Activated CD4-positive, alpha-beta T cell treated with anti-CD3 and anti-CD28 coated beads, Interleukin-2, Interleukin-6, amounts not matched to agents 100 ng/mL and 50 ng/mL, durations not matched to agents 16 hours and 8 hours (primary cell): ENCODE results near the gene RHBDL1.

Experiments used
- DNase-seq: peaks from one replicate; pipeline ENCODE4 v3.0.0-alpha.2; 2020

Gene RHBDL1

DNA sequence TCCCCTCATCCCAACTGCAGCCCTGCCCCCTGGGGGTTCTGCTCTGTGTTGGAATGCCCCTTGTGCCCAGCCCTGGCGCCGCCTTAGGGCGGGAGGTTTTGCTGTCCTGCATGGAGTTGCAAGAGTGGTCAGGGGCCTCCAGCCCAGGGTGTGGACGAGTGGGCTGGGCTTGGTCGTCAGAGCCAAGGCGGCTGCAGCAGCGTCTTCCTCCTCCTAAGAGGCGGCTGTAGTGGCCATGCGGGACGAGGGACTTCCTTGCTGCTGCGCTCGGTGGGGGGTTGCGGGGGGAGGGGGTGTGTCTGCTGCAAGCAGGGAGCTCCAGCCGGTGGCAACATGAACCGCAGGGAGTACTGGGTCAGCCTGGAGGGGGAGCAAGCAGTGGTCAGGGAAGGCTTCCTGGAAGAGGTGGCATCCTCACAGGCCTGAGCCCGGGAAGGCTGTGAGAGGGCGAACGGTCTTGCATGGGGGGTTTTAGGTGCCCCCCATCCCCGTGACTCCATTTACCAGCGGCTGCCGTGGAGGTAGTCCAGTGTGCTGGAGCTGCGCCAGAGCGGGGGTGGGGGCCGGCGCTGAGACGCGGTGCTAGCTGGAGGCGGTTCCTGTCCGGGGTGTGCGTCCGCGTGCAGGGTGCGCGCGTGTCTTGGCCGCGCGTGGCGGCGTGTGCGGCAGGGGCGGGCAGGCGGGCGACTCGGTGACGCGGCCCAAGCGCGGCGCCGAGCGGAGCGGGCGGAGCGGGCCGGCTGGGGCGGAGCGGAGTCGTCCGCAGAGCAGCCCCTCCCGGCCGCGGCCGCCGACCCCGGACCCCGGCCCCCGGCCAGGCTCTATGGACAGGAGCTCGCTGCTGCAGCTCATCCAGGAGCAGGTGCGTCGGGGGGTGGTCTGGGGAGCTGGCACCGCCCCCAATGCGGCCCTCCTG lies at the start of gene RHBDL1:
Gene RHBDL1 (plus strand): TSS at position 704 of the 916 bp plus-strand sequence. CDS start 120 bp downstream, at position 824.
- peak; percentile 28 for DNase-seq

DNA sequence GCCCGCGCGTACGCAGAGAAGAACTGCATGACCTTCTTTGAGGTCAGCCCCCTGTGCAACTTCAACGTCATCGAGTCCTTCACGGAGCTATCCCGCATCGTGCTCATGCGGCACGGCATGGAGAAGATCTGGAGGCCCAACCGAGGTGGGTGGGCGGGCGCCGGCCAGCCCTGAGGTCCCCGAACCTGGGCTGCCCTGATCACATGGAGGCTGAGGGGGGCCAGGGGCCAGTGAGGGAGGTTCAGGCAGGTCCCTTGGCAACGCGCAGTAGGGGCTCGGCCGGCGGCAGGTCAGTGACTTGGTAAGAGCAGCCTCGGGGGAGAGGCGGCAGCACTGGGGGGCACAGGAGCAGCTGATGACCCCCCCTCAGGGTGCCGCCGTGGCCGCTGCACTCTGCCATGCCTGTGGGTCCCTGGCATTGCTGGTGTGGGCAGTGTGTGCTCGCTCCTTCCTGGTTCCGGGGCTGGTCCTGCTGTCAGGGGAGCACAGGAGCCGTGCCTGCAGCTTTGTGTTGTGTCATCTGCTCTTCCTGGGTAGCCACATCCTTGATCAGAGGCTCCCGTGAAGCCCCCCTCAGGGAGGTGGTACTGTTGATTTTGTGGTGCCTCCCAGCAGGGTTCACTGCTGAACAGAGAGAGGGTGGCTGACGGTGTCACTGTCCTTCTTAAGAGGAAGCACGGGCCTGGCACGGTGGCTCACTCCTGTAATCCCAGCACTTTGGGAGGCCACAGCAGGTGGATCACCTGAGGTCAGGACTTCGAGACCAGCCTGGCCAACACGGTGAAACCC lies 49.3 kb upstream of the RHBDL1 start:
- no peak for DNase-seq

DNA sequence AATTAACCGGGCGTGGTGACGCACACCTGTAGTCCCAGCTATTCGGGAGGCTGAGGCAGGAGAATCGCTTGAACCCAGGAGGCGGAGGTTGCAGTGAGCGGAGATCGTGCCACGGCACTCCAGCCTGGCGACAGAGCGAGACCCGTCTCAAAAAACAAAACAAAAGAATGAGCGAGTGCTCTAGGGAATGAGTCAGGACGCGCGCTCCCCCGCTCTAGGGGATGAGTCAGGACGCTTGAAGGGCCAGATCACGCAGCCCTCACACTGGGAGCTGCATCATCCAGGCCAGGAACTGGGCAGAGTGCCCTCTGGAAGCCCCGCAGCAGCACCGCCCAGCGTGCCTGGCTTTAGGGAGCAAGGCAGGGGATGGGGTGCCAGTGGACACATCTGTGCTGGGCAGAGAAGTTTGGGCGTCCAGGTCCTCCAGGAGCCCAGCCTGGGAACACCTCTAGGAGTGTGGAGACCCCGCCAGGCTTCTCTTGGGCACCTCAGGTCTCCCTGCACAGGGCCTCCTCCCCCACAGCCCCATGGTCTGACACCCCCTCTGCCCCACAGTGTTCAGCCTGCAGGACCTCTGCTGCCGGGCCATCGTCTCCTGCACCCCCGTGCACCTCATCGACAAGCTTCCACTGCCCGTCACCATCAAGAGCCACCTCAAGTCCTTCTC lies 48.6 kb upstream of the RHBDL1 start:
- no peak for DNase-seq

DNA sequence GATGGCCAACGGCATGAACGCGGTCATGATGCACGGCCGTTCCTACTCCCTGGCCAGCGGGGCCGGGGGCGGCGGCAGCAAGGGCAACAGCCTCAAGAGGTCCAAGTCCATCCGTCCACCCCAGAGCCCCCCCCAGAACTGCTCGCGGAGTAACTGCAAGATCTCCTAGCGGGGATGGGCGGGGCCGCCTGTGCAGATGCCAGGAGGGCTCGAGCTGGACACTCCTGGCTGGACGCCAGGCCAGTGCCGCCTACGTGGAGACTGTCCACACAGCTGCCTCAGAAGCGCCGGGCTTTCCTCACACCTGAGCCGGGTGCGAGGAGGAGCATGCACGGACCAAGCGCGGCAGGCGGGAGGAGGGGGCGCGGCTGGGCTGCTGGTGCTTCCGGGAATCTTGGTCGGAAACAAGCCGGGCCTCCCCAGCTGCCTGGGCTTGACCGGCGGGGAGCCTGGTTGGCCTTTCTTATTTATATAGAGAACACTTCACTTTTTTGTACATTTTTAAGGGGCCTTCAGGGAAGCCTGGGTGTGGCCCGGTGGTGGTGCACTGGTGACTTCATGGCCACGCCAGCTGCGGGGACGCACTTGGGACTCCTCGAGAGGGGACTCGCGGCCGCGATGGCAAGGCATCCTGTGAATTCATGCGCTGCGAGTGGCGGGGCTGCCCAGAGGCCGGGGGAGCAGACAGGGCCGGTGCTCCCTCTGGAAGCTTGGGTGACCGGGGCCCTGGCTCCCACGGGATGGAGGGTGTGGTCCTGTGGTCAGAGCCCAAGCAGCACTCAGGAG lies 47.8 kb upstream of the RHBDL1 start:
- no peak for DNase-seq

DNA sequence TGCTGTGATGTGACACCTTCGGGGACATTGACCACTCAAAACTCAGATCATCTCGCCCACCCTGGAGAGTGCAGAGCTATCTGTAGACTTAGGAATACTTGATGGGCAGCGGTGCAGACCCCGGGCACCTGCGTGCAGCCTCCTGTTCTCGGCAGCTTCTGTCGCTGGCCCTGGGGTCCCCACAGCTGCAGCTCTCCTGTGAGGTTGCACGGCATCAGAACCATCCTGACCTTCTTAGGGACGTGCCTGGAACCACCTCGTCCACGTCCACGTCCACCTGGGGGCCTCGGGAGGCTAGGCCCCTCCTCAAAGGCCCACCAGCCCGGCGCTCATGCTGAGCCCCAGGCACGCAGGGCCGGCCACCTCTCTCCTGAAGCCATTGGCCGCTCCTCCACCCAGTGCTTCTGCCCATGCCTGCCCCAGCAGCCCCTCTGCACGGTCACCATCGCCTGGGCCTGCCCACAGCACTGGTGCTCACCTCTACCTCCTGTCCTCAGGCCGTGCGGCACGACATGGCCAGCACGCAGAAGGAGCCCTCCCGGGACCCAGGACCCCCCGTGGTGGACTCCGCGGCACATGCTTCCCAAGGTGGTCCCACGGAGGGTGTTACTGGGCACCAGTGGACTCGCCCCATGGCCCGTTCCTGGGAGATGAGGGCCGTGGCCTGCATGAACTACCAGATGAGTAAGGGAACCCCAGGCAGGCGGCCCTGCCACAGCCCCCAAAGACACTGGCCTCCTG lies 47.0 kb upstream of the RHBDL1 start:
- no peak for DNase-seq

DNA sequence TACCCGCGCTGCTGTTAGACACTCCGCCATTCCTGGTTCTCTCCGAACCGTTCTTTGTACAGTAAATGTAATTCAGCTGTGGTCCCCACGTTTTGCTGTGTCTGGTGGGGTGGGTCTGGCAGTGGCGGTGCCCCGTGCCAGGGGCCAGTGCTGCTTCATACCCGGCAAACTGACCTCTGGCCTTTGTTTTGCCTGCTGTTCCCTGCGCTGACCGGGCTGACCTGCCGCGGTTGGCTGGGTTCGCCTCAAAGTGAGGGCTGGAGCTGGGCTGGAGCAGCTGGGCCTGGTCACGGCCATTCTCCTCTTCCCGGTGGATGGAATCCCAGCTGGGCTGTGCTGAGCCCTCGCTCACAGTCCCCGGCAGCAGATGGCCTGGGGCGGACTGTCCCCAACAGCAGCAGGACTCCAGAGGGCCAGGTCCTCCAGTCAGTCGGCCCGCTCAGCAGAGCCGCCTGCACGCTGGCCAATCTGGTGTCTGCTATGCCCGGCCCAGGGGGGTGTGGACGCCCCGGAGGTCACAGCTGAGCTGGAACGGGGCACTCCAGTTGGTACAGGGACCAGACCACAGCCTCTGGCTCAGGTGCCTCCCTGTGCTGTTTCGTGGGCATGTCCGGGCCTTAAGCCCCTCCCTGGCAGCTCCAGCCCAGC lies 46.2 kb upstream of the RHBDL1 start:
- no peak for DNase-seq

DNA sequence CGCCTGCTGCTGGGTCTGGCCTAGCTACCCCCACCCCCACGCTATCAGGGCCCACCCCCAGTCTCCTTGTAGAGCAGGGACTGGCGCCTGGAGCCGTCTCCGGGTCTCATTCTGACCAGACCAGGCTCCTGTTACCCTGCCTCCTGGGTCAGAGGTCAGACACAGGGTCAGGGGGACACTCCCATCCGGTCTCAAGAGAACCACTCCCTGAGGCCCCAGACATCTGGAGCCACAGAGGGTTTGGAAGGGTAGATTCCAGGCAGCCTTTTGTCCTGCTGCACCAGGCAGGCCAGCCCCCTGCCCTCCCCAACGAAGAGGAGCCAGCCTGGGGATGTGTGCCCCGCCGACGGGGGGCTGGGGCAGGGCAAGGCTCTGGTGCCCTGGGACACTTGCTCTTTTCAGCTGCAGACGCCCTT lies 45.6 kb upstream of the RHBDL1 start:
- no peak for DNase-seq

DNA sequence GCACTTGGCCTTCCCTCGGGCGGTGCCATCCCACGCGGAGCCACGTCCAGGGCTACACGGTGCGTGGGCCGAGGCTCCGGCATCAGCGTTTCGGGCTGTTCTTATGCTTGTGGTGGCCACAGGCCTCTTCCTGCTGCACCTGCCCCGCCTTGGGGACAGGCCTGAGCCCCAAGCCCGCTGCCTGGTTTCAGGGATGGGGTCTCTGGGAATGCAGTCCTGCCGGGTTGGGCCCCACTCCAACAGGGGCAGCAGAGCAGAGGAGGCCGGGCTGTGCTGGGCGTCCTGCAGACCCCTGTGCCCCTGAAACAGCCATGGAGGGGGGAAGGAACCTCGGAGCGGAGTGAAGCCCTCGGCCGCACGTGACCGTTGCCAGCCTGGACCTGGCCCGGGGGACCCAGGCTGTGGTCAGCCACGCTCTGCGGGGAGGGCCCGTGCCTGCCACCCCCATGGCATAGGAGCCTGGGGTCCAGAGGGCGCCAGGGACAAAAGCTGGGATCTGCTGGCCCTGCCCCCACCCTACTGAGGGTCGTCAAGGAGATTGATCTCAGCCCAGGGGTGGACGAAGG lies 45.1 kb upstream of the RHBDL1 start:
- no peak for DNase-seq

DNA sequence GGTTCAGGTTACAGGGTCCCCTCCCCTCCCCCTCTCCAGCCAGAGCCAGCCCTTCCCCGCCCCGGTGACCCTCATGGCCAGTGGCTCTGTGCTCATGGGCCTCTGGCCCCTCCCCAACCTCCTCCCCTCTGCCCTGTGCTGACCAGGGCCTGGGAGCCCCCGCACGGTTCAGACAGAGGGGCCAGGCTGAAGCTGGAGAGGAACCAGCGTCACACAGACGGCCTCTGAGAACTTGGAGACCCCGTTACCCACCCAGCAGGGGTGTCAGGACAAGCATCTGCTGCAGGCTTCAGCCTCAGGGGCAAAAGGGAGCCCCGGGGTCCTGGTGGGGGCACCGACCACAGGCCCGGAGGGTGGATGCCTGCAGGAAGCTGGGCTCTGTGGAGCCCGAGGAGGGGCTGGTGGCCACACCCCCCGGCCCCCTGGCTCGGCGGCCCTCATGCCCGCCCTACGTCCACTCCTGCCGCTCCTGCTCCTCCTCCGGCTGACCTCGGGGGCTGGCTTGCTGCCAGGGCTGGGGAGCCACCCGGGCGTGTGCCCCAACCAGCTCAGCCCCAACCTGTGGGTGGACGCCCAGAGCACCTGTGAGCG lies 44.6 kb upstream of the RHBDL1 start, which contains the start of gene WFIKKN1:
Gene WFIKKN1 (plus strand): TSS at position 171 of the 591 bp plus-strand sequence. CDS start 269 bp downstream, at position 440.
- no peak for DNase-seq

DNA sequence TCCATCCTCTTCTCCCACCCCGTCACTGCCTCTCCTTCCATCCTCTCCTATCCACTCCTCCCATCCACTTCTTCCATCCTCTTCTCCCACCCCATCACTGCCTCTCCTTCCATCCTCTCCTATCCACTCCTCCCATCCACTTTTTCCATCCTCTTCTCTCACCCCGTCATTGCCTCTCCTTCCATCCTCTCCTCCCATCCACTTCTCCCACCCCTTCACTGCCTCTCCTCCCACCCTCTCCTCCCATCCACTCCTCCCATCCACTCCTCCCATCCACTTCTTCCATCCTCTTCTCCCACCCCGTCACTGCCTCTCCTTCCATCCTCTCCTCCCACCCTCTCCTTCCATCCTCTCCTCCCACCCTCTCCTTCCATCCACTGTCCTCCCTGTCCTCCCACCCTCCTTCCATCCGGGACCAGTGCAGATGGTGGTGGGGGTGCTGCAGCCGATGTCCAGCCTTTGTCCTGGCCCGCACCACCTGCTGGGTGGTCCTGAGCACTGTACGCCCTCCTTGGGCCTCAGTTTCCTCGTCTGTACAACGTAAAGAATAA lies 43.6 kb upstream of the RHBDL1 start:
- DNase-seq, result no peak

DNA sequence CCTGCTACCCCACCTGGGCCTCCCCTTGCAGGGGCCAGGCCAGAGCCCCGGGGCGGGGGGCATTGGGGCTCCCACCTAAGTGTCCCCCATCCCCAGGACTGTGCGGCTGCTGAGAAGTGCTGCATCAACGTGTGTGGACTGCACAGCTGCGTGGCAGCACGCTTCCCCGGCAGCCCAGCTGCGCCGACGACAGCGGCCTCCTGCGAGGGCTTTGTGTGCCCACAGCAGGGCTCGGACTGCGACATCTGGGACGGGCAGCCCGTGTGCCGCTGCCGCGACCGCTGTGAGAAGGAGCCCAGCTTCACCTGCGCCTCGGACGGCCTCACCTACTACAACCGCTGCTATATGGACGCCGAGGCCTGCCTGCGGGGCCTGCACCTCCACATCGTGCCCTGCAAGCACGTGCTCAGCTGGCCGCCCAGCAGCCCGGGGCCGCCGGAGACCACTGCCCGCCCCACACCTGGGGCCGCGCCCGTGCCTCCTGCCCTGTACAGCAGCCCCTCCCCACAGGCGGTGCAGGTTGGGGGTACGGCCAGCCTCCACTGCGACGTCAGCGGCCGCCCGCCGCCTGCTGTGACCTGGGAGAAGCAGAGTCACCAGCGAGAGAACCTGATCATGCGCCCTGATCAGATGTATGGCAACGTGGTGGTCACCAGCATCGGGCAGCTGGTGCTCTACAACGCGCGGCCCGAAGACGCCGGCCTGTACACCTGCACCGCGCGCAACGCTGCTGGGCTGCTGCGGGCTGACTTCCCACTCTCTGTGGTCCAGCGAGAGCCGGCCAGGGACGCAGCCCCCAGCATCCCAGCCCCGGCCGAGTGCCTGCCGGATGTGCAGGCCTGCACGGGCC lies 42.8 kb upstream of the RHBDL1 start:
- DNase-seq, result no peak

DNA sequence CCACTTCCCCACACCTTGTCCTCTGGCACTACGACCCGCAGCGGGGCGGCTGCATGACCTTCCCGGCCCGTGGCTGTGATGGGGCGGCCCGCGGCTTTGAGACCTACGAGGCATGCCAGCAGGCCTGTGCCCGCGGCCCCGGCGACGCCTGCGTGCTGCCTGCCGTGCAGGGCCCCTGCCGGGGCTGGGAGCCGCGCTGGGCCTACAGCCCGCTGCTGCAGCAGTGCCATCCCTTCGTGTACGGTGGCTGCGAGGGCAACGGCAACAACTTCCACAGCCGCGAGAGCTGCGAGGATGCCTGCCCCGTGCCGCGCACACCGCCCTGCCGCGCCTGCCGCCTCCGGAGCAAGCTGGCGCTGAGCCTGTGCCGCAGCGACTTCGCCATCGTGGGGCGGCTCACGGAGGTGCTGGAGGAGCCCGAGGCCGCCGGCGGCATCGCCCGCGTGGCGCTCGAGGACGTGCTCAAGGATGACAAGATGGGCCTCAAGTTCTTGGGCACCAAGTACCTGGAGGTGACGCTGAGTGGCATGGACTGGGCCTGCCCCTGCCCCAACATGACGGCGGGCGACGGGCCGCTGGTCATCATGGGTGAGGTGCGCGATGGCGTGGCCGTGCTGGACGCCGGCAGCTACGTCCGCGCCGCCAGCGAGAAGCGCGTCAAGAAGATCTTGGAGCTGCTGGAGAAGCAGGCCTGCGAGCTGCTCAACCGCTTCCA lies 42.0 kb upstream of the RHBDL1 start:
- no peak for DNase-seq

DNA sequence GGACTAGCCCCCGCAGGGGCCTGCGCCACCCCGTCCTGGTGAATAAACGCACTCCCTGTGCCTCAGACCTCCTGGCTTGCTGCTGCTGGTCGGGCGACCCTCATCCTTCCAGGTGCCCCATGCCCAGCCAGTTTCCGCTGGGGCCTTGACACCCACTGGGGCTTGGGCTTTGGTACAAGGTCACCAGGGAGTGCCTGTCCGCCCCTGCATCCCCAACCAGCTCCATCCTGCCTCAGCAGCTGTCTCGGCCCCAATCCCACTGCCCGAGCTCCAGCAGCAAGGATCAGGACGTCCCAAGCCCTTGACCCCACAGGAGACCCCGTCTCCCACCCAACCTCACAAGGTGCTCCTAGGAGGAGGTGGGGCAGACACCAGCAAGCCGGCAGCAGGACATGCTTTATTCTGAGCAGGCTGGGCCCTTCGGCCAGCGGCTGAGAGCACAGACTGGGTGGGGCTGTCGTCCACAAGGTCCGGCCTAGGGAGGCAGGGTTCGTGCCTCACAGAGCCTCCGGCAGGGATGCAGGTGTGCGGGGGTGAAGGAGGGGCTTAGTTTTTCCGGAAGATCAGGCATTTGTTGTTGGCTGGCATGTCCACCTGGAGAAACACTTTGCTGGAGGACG lies 41.3 kb upstream of the RHBDL1 start:
- no peak for DNase-seq

DNA sequence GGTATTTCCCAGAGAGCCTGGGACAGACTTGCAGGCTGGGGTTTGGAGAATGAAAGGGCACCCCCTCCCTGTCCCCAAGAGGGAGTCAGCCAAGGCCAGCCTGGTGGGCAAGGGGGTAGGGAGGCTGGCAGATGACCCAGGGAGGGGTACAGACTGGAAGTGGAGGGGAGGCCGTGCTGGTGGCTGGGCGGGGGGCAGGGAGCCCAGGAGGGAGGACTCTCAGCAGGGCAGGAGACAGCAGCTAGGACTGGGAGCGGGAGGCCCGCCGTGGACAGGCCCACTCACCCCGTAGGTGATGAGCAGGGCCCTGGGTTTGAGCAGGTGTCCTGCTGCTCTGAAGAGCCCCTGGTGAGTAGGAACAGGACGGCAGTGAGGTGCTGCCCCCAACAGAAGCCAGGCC lies 40.5 kb upstream of the RHBDL1 start:
- DNase-seq, result no peak

DNA sequence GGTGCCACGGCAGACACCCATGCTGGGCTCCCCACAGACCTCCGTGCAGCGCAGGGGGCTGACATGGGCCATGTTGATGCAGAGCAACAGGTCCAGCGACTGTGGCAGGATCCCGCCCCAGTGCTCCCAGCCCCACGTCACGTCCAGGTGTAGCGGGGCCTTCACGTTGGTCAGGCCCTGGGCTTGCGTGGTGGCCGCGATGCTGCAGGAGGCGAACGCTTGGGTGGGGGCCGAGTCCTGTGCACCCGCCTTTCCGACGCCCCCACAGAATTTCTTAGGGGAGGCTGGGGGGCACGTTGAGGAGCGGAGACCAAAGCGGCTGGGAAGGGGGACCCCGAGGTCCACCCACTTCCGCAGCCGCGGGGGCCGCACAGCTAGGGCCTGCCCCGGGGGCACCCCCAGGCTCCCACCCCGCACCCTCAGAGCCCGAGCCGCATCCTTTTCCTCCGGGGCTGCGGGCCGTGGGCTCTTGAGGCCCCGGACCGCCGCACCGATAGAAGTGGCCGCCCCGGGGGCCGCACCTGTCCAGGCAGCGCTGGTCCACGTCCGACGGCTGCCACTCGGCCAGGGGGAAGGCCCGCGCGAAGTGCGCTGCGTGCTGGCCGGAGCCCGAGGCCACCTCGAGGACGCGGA lies 39.8 kb upstream of the RHBDL1 start:
- no peak for DNase-seq

DNA sequence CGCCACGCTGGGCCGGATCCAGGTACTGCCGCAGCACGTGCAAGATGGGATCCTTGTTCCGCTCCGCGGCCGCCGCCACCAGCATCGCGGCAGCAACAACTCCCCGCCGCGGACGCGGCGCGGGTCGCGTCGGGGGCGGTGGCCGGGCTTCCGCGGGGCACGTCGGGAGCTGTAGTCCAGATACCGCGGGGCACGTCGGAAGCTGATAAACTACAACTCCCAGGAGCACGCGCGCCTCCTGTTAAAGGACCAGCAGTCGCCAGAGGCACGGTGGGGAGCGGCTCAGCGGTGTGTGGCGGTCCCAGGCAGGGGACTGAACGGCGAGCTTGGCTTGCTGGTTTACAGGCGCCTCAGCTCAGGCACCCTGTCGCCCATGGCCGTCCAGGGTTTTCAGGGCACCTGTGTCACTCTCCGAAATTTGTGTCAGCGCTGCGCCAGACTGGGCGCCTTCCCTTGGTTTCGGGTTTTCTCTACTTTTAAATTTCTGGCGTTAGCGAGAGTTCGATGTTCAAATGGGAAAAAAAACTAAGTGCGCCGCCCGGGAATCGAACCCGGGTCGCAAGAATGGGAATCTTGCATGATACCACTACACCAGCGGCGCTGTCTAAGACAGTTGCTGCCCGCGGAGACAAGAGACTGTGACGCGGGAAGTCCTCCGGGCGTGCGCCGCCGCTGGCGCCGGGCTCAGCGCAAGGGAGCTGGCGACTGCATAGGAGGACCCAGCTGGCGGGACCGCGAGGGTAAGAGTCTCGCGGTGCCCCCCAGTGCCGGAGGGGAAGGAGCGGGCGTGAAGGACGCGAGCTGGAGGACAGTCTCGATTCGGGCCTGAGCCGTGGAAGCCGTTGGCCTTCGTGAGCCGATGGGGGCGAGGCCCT lies 39.0 kb upstream of the RHBDL1 start, which contains the start of gene METTL26:
Gene METTL26 (minus strand): TSS at position 100 of the 875 bp plus-strand sequence. CDS start 15 bp downstream, at position 85.
- peak; percentile 96 for DNase-seq
